AG10803 (cell line): ENCODE data around the gene L1CAM.

ENCODE experiments used
- DNase-seq: peaks from one replicate; pipeline ENCODE4 v3.0.0; 2010; ENCODE audit warnings: low read depth
- H3K4me3 ChIP-seq: 2 replicates; pipeline ENCODE4 v1.5.1; 2011; ENCODE audit warnings: mild to moderate bottlenecking, low read length, control low read depth
- CTCF ChIP-seq: conservative IDR thresholded peaks from 2 replicates; pipeline ENCODE4 v1.5.1; 2011; ENCODE audit warnings: mild to moderate bottlenecking, low read length, control low read depth, inconsistent platforms

Gene L1CAM

GRCh38 chrX:153853180-153853901, 32.6 kb downstream of the L1CAM start:
- no peak for DNase-seq
- no peak for TF ChIP-seq CTCF
- H3K4me3 ChIP-seq: no peak overlapping the region

- no peak for TF ChIP-seq CTCF
- DNase-seq: no peak
- no peak overlapping the region for H3K4me3 ChIP-seq
These were observed 34.0 kb downstream of the L1CAM start for GRCh38 chrX:153851981-153852380.

GRCh38 chrX:153848325-153848724, 37.6 kb downstream of the L1CAM start:
- no peak for DNase-seq
- TF ChIP-seq CTCF: no peak
- H3K4me3 ChIP-seq: no peak overlapping the region

GRCh38 chrX:153845842-153846241, 40.1 kb downstream of the L1CAM start:
- TF ChIP-seq CTCF: no peak
- no peak overlapping the region for H3K4me3 ChIP-seq
- no peak for DNase-seq

GRCh38 chrX:153845195-153845594, 40.8 kb downstream of the L1CAM start:
- H3K4me3 ChIP-seq: no peak overlapping the region
- no peak for DNase-seq

GRCh38 chrX:153844509-153845082, 41.4 kb downstream of the L1CAM start:
- DNase-seq: no peak
- no peak overlapping the region for H3K4me3 ChIP-seq
- no peak for TF ChIP-seq CTCF

More at GRCh38 chrX:153845195-153845594, 40.8 kb downstream of the L1CAM start:
- no peak for TF ChIP-seq CTCF

- no peak overlapping the region for H3K4me3 ChIP-seq
- TF ChIP-seq CTCF: no peak
- no peak for DNase-seq
These were observed 49.1 kb downstream of the L1CAM start for GRCh38 chrX:153836921-153837320.
